HepG2 (cell line): ENCODE results near the gene SLC30A4. TPM values are rescaled to one million over a fixed set of nuclear protein-coding genes. Genes with fewer than 3 reads are reported as not detected.

Experiments used
- AGO1 ChIP-seq: fragments of 200-400 bp; formaldehyde crosslinking; IDR thresholded peaks from 2 replicates; pipeline ENCODE4 v1.6.1; 2017; ENCODE audit warnings: mild to moderate bottlenecking, low read depth, low read length, moderate library complexity; ENCODE audit not compliant: poor library complexity, severe bottlenecking
- ELF4 ChIP-seq: sonication (generic); formaldehyde crosslinking; IDR thresholded peaks from 2 replicates; pipeline ENCODE4 v1.5.0; 2020; ENCODE audit warnings: missing genetic modification reagents, mild to moderate bottlenecking, moderate library complexity, borderline replicate concordance
- PITX1 ChIP-seq: sonication (generic); formaldehyde crosslinking; IDR thresholded peaks from 2 replicates; pipeline ENCODE4 v1.5.1; 2020; ENCODE audit warnings: mild to moderate bottlenecking, missing genetic modification reagents
- SMARCE1 ChIP-seq: fragments of 450-650 bp; IDR thresholded peaks from 2 replicates; pipeline ENCODE4 v1.6.1; 2017; ENCODE audit warnings: borderline replicate concordance
- SP4 ChIP-seq: sonication (generic); formaldehyde crosslinking; IDR thresholded peaks from 2 replicates; pipeline ENCODE4 v1.8.1; 2023; ENCODE audit warnings: mild to moderate bottlenecking, missing genetic modification reagents
- ZBTB25 ChIP-seq: IDR thresholded peaks from 2 replicates; pipeline ENCODE4 v1.6.1; 2018; ENCODE audit warnings: missing genetic modification reagents
- ZNF263 ChIP-seq: sonication (generic); formaldehyde crosslinking; IDR thresholded peaks from 2 replicates; pipeline ENCODE4 v1.4.0; 2020; ENCODE audit warnings: missing genetic modification reagents
- ZNF350 ChIP-seq: sonication (generic); formaldehyde crosslinking; IDR thresholded peaks from 2 replicates; pipeline ENCODE4 v1.4.0; 2020; ENCODE audit warnings: mild to moderate bottlenecking, low read depth, missing genetic modification reagents, borderline replicate concordance
- ZNF580 ChIP-seq: IDR thresholded peaks from 2 replicates; pipeline ENCODE4 v1.6.1; 2016; ENCODE audit warnings: low read depth, borderline replicate concordance
- ZNF737 ChIP-seq: sonication (generic); formaldehyde crosslinking; IDR thresholded peaks from 2 replicates; pipeline ENCODE4 v1.5.0; 2020; ENCODE audit warnings: missing genetic modification reagents, mild to moderate bottlenecking, borderline replicate concordance
- ZNF747 ChIP-seq: sonication (generic); formaldehyde crosslinking; IDR thresholded peaks from 2 replicates; pipeline ENCODE4 v1.8.1; 2023; ENCODE audit warnings: missing genetic modification reagents, mild to moderate bottlenecking, borderline replicate concordance
- polyA plus RNA-seq, 8 experiments: library from polyadenylated mRNA; depleted of rRNA in 3 of 8; stranded (reverse) in 7 of 8; unstranded in 1 of 8; fragments of >200 nt; fragmentation: Illumina TruSeq in 4 of 8; extraction: Trizol in 4 of 8; gene quantifications; 2 replicates each; pipeline versions ENCODE4 v1.2.1 to v1.2.3, GENCODE V29; 2011 to 2016; ENCODE audit warnings: low read depth in 4 of 8, missing spikeins in 1 of 8, mixed read lengths in 1 of 8; ENCODE audit not compliant: insufficient read depth in 1 of 8
- total RNA-seq, 5 experiments: library from RNA; depleted of rRNA; stranded (reverse); fragments of >200 nt; fragmentation: Illumina TruSeq; extraction: Trizol; gene quantifications; 2 replicates each; pipeline ENCODE4 v1.2.3, GENCODE V29; 2016; ENCODE audit warnings: low read depth in 1 of 5
- TF ChIP-seq, protein P1 (sequence below): sonication (generic); formaldehyde crosslinking; IDR thresholded peaks from 2 replicates; pipeline ENCODE4 v1.4.0; 2020; ENCODE audit warnings: missing genetic modification reagents
- TF ChIP-seq, protein P2 (sequence below): sonication (generic); formaldehyde crosslinking; IDR thresholded peaks from 2 replicates; pipeline ENCODE4 v1.8.0; 2022; ENCODE audit warnings: mild to moderate bottlenecking, missing genetic modification reagents
- TF ChIP-seq, protein P3 (sequence below), 2 experiments: sonication (generic) in 1 of 2; formaldehyde crosslinking in 1 of 2; IDR thresholded peaks; 2 replicates each; pipeline versions ENCODE4 v1.4.0 to v1.6.1; 2018 to 2020; ENCODE audit warnings: missing genetic modification reagents in 2 of 2, borderline replicate concordance in 1 of 2, low read depth in 1 of 2, mild to moderate bottlenecking in 1 of 2, missing biosample characterization in 1 of 2
- TF ChIP-seq, protein P4 (sequence below): sonication (generic); formaldehyde crosslinking; IDR thresholded peaks from 2 replicates; pipeline ENCODE4 v1.4.0; 2020; ENCODE audit warnings: mild to moderate bottlenecking, low read depth, missing genetic modification reagents

The SLC30A4 gene
- total and polyA plus RNA-seq, 2 of the 13 experiments (the other 11 are each of a cell fraction or from before 2014, with no cell fraction given), result 0.01 to 0.04 TPM

- TF ChIP-seq ZNF580 (CRISPR knock-in tag), result peak; percentile 51; the same call in 1 of the 2 replicates
- TF ChIP-seq ZNF737 (CRISPR knock-in tag), result no peak
- TF ChIP-seq, protein P1, sequence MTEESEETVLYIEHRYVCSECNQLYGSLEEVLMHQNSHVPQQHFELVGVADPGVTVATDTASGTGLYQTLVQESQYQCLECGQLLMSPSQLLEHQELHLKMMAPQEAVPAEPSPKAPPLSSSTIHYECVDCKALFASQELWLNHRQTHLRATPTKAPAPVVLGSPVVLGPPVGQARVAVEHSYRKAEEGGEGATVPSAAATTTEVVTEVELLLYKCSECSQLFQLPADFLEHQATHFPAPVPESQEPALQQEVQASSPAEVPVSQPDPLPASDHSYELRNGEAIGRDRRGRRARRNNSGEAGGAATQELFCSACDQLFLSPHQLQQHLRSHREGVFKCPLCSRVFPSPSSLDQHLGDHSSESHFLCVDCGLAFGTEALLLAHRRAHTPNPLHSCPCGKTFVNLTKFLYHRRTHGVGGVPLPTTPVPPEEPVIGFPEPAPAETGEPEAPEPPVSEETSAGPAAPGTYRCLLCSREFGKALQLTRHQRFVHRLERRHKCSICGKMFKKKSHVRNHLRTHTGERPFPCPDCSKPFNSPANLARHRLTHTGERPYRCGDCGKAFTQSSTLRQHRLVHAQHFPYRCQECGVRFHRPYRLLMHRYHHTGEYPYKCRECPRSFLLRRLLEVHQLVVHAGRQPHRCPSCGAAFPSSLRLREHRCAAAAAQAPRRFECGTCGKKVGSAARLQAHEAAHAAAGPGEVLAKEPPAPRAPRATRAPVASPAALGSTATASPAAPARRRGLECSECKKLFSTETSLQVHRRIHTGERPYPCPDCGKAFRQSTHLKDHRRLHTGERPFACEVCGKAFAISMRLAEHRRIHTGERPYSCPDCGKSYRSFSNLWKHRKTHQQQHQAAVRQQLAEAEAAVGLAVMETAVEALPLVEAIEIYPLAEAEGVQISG (CRISPR knock-in tag), result peak; percentile 47; the same call in 1 of the 2 replicates
- TF ChIP-seq, protein P2, sequence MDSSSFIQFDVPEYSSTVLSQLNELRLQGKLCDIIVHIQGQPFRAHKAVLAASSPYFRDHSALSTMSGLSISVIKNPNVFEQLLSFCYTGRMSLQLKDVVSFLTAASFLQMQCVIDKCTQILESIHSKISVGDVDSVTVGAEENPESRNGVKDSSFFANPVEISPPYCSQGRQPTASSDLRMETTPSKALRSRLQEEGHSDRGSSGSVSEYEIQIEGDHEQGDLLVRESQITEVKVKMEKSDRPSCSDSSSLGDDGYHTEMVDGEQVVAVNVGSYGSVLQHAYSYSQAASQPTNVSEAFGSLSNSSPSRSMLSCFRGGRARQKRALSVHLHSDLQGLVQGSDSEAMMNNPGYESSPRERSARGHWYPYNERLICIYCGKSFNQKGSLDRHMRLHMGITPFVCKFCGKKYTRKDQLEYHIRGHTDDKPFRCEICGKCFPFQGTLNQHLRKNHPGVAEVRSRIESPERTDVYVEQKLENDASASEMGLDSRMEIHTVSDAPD (CRISPR knock-in tag), result no peak
- no peak for TF ChIP-seq ZBTB25 (CRISPR knock-in tag)
- 0 out of 2 replicates have a peak, but pooled peaks have one; percentile 21 for TF ChIP-seq ZNF263 (CRISPR knock-in tag)
- TF ChIP-seq ZNF747 (CRISPR knock-in tag), result no peak
- TF ChIP-seq, protein P3, sequence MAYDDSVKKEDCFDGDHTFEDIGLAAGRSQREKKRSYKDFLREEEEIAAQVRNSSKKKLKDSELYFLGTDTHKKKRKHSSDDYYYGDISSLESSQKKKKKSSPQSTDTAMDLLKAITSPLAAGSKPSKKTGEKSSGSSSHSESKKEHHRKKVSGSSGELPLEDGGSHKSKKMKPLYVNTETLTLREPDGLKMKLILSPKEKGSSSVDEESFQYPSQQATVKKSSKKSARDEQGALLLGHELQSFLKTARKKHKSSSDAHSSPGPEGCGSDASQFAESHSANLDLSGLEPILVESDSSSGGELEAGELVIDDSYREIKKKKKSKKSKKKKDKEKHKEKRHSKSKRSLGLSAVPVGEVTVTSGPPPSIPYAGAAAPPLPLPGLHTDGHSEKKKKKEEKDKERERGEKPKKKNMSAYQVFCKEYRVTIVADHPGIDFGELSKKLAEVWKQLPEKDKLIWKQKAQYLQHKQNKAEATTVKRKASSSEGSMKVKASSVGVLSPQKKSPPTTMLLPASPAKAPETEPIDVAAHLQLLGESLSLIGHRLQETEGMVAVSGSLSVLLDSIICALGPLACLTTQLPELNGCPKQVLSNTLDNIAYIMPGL (CRISPR knock-in tag; IDR thresholded peaks at IDR 0.05; ENCODE audit: borderline replicate concordance in 1 of 2, low read depth in 1 of 2), result peak; percentile 94 to 98
- TF ChIP-seq ELF4 (CRISPR knock-in tag), result 0 out of 2 replicates have a peak, but pooled peaks have one; percentile 28
- TF ChIP-seq SMARCE1, result no peak
- TF ChIP-seq AGO1, result no peak
- TF ChIP-seq, protein P4, sequence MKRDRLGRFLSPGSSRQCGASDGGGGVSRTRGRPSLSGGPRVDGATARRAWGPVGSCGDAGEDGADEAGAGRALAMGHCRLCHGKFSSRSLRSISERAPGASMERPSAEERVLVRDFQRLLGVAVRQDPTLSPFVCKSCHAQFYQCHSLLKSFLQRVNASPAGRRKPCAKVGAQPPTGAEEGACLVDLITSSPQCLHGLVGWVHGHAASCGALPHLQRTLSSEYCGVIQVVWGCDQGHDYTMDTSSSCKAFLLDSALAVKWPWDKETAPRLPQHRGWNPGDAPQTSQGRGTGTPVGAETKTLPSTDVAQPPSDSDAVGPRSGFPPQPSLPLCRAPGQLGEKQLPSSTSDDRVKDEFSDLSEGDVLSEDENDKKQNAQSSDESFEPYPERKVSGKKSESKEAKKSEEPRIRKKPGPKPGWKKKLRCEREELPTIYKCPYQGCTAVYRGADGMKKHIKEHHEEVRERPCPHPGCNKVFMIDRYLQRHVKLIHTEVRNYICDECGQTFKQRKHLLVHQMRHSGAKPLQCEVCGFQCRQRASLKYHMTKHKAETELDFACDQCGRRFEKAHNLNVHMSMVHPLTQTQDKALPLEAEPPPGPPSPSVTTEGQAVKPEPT (CRISPR knock-in tag), result 0 out of 2 replicates have a peak, but pooled peaks have one; percentile 61
- TF ChIP-seq PITX1, result 0 out of 2 replicates have a peak, but pooled peaks have one; percentile 51
- TF ChIP-seq ZNF350 (CRISPR knock-in tag), result peak; percentile 49; the same call in 1 of the 2 replicates
- TF ChIP-seq SP4 (CRISPR knock-in tag), result no peak
These were observed 92.4 kb downstream of the SLC30A4 start (continued) for GRCh38 chr15:45429941-45430792.
